Right lobe of liver (tissue), 4 donors: ENCODE results near the gene FGB.

Experiments used
- CTCF ChIP-seq, 4 donors: fragments of 200-600 bp in 3 of 4; fragments of 450-650 bp in 1 of 4; IDR thresholded peaks; one replicate each; pipeline versions ENCODE4 v1.5.1 to v1.8.0; 2016 to 2022; ENCODE audit warnings: antibody characterized with exemption in 4 of 4, mild to moderate bottlenecking in 2 of 4
- POLR2A ChIP-seq: fragments of 450-650 bp; IDR thresholded peaks from one replicate; pipeline ENCODE4 v1.6.1; 2017; ENCODE audit warnings: antibody characterized with exemption, mild to moderate bottlenecking
- donor health status: DM: no; HTN: no; CAD: no.
- donor health status: DM: no; HTN: no; CAD: no.
- donor health status: DM: no; HTN: yes; CAD: no.

GRCh38 chr4:154565704-154566103 lies 2.9 kb downstream of the FGB start:
- TF ChIP-seq POLR2A (peak; percentile 18), CTCF (IDR thresholded peaks at IDR 0.05) (no peak)
